Measurements from ENCODE around the gene MFAP2.

GRCh38 chr1:16978567-16979474 is 1.6 kb downstream of the MFAP2 start:
- TF ChIP-seq CTCF (conservative IDR thresholded peaks at IDR 0.05; ENCODE audit: low read depth, low read length) (no peak), EZH2 (IDR thresholded peaks at IDR 0.05; ENCODE audit: borderline replicate concordance, low read depth, low read length, poor library complexity, severe bottlenecking) (no peak)

Measured in A673 (cell line).